Neural cell (in vitro differentiated cells): ENCODE results near the gene USP2.

Experiments
- CTCF ChIP-seq: fragments of 450-650 bp; IDR thresholded peaks from 2 replicates; pipeline ENCODE4 v1.5.1; 2014; ENCODE audit warnings: antibody characterized with exemption, mild to moderate bottlenecking, moderate library complexity; ENCODE audit not compliant: poor library complexity, severe bottlenecking
- EP300 ChIP-seq: fragments of 450-650 bp; conservative IDR thresholded peaks from 2 replicates; pipeline ENCODE4 v1.6.1; 2014; ENCODE audit warnings: antibody characterized with exemption, mild to moderate bottlenecking, moderate library complexity; ENCODE audit not compliant: poor library complexity, severe bottlenecking
- EZH2 ChIP-seq: fragments of 200-600, 300-800 bp; shearing (Covaris generic), sonication (generic); IDR thresholded peaks from 2 replicates; pipeline ENCODE4 v1.6.1; 2014; ENCODE audit warnings: antibody characterized with exemption, low read length, borderline replicate concordance, mild to moderate bottlenecking; ENCODE audit not compliant: insufficient read depth, poor library complexity, severe bottlenecking
- MXI1 ChIP-seq: fragments of 450-650 bp; conservative IDR thresholded peaks from 2 replicates; pipeline ENCODE4 v1.6.1; 2014; ENCODE audit warnings: antibody characterized with exemption, mild to moderate bottlenecking; ENCODE audit not compliant: poor library complexity, severe bottlenecking
- POLR2AphosphoS5 ChIP-seq: IDR thresholded peaks from 2 replicates; pipeline ENCODE4 v1.6.1; 2012
- RAD21 ChIP-seq: fragments of 450-650 bp; conservative IDR thresholded peaks from 2 replicates; pipeline ENCODE4 v1.6.1; 2014; ENCODE audit warnings: antibody characterized with exemption, mild to moderate bottlenecking, moderate library complexity
- REST ChIP-seq: IDR thresholded peaks from 2 replicates; pipeline ENCODE4 v1.6.1; 2012; ENCODE audit warnings: borderline replicate concordance
- SMC3 ChIP-seq: fragments of 450-650 bp; conservative IDR thresholded peaks from 2 replicates; pipeline ENCODE4 v1.6.1; 2014; ENCODE audit warnings: antibody characterized with exemption, mild to moderate bottlenecking, moderate library complexity; ENCODE audit not compliant: poor library complexity
- TAF1 ChIP-seq: IDR thresholded peaks from 2 replicates; pipeline ENCODE4 v1.6.1; 2012; ENCODE audit warnings: low read depth

- TF ChIP-seq REST (no peak), POLR2AphosphoS5 (no peak), EZH2 (no peak), EP300 (no peak), TAF1 (no peak), CTCF (no peak), MXI1 (no peak), RAD21 (no peak), SMC3 (no peak)
These were observed 59.1 kb downstream of the USP2 start for GRCh38 chr11:119322360-119322739.
